K562 (cell line): ENCODE results near the gene KAZN.

Experiments
- LEF1 ChIP-seq: fragments of 450-650 bp; IDR thresholded peaks from 2 replicates; pipeline ENCODE4 v1.6.1; 2016; ENCODE audit warnings: mild to moderate bottlenecking
- MTF1 ChIP-seq: fragments of 250-450 bp; sonication (Bioruptor Pico); IDR thresholded peaks from 2 replicates; pipeline ENCODE4 v1.9.0; 2021; ENCODE audit warnings: moderate library complexity, mild to moderate bottlenecking, inconsistent platforms, borderline replicate concordance
- NBN ChIP-seq: fragments of 450-650 bp; IDR thresholded peaks from 2 replicates; pipeline ENCODE4 v1.6.1; 2016; ENCODE audit warnings: low read depth, mild to moderate bottlenecking
- SMAD1 ChIP-seq: fragments of 150-350 bp; IDR thresholded peaks from 2 replicates; pipeline ENCODE4 v1.6.1; 2014; ENCODE audit warnings: low read length, low read depth; ENCODE audit not compliant: partially characterized antibody
- SUPT5H ChIP-seq: fragments of 450-650 bp; IDR thresholded peaks from 2 replicates; pipeline ENCODE4 v1.6.1; 2016
- TBL1XR1 ChIP-seq, 2 experiments: IDR thresholded peaks; 2 replicates each; pipeline ENCODE4 v1.6.1; 2012; ENCODE audit warnings: improper control_type of control experiment in 2 of 2, low read length in 2 of 2, mild to moderate bottlenecking in 1 of 2
- ZBTB26 ChIP-seq: fragments of 450-650 bp; formaldehyde crosslinking; IDR thresholded peaks from 2 replicates; pipeline ENCODE4 v1.4.0; 2022; ENCODE audit warnings: missing genetic modification characterization
- ZFP36 ChIP-seq: fragments of 150-350 bp; IDR thresholded peaks from 2 replicates; pipeline ENCODE4 v1.6.1; 2018; ENCODE audit warnings: low read length, low read depth; ENCODE audit not compliant: partially characterized antibody
- ZNF785 ChIP-seq: fragments of 250-450 bp; sonication (Bioruptor Pico); IDR thresholded peaks from 2 replicates; pipeline ENCODE4 v1.4.0; 2020; ENCODE audit warnings: mild to moderate bottlenecking
- TF ChIP-seq, protein P1 (sequence below), 3 experiments: IDR thresholded peaks in 2 of 3; conservative IDR thresholded peaks in 1 of 3; 2 replicates each; pipeline ENCODE4 v1.5.1; 2011 to 2012; ENCODE audit warnings: low read length in 3 of 3, mild to moderate bottlenecking in 3 of 3, control low read depth in 2 of 3, improper control_type of control experiment in 1 of 3, inconsistent platforms in 1 of 3, low read depth in 1 of 3, mixed read lengths in 1 of 3, moderate library complexity in 1 of 3; ENCODE audit not compliant: insufficient read depth in 2 of 3

DNA sequence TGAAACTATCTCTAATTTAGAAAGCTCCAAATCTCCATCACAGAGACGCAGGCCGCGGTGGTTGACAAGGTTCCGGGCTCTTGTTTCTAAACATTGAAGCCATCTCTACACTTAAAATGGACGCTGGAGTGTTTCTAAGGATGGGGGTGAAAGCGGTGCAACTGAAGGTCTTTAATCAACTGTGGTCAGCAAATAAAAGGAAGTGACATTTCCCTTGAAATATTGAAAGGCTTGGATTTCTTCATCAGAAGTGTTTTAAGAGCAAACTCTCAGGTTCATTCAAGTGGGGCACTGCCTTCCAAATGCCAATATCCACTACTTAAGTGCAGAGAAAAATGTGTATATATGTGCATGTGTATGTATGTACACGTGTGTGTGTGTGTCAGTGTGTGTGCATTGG is 117.3 kb downstream of the KAZN start:
- TF ChIP-seq NBN, result no peak
- no peak for TF ChIP-seq SUPT5H
- TF ChIP-seq TBL1XR1 (IDR thresholded peaks at IDR 0.05; ENCODE audit: low read length in 2 of 2), result no peak
- TF ChIP-seq SMAD1, result no peak
- TF ChIP-seq ZFP36, result no peak
- TF ChIP-seq, protein P1, sequence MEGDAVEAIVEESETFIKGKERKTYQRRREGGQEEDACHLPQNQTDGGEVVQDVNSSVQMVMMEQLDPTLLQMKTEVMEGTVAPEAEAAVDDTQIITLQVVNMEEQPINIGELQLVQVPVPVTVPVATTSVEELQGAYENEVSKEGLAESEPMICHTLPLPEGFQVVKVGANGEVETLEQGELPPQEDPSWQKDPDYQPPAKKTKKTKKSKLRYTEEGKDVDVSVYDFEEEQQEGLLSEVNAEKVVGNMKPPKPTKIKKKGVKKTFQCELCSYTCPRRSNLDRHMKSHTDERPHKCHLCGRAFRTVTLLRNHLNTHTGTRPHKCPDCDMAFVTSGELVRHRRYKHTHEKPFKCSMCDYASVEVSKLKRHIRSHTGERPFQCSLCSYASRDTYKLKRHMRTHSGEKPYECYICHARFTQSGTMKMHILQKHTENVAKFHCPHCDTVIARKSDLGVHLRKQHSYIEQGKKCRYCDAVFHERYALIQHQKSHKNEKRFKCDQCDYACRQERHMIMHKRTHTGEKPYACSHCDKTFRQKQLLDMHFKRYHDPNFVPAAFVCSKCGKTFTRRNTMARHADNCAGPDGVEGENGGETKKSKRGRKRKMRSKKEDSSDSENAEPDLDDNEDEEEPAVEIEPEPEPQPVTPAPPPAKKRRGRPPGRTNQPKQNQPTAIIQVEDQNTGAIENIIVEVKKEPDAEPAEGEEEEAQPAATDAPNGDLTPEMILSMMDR (IDR thresholded peaks at IDR 0.05 in 2 of 3, conservative IDR thresholded peaks at IDR 0.05 in 1 of 3; ENCODE audit: insufficient read depth in 2 of 3, low read depth in 1 of 3, low read length in 3 of 3), result no peak
- TF ChIP-seq ZBTB26, result no peak
- no peak for TF ChIP-seq LEF1
- no peak for TF ChIP-seq MTF1 (CRISPR knock-in tag)
- no peak for TF ChIP-seq ZNF785 (CRISPR knock-in tag)
